RWPE2 (cell line): ENCODE data around the gene WIPI1.

Experiments
- ATAC-seq: fragments of 200-7000 bp; cut with Tn5 transposase; 3 replicates; pipeline ENCODE4 v1.9.1; 2021; ENCODE audit warnings: low read depth
- DNase-seq: peaks from one replicate; pipeline ENCODE4 v3.0.0-alpha.2; 2020; ENCODE audit warnings: low spot score
- H3K27ac ChIP-seq: fragments of 450-650 bp; 2 replicates; pipeline ENCODE4 v1.5.1; 2017; ENCODE audit warnings: mild to moderate bottlenecking; ENCODE audit not compliant: poor library complexity, severe bottlenecking
- H3K27me3 ChIP-seq: fragments of 250-450 bp; sonication (Bioruptor Pico); 2 replicates; pipeline ENCODE4 v1.5.1; 2021; ENCODE audit warnings: mild to moderate bottlenecking, moderate library complexity; ENCODE audit not compliant: insufficient read depth, poor library complexity, severe bottlenecking
- H3K36me3 ChIP-seq: fragments of 250-450 bp; sonication (Bioruptor Pico); 2 replicates; pipeline ENCODE4 v1.5.1; 2020; ENCODE audit warnings: low read depth, mild to moderate bottlenecking, moderate library complexity
- H3K4me1 ChIP-seq: fragments of 250-450 bp; sonication (Bioruptor Pico); 2 replicates; pipeline ENCODE4 v1.5.1; 2021; ENCODE audit warnings: mild to moderate bottlenecking, moderate library complexity; ENCODE audit not compliant: insufficient read depth, poor library complexity, severe bottlenecking
- H3K4me3 ChIP-seq: fragments of 250-450 bp; sonication (Bioruptor Pico); 2 replicates; pipeline ENCODE4 v1.5.1; 2021; ENCODE audit warnings: mild to moderate bottlenecking, moderate library complexity; ENCODE audit not compliant: severe bottlenecking
- H3K9me3 ChIP-seq: fragments of 250-450 bp; sonication (Bioruptor Pico); 2 replicates; pipeline ENCODE4 v1.5.1; 2021; ENCODE audit warnings: mild to moderate bottlenecking, moderate library complexity; ENCODE audit not compliant: severe bottlenecking
- CTCF ChIP-seq: fragments of 450-650 bp; IDR thresholded peaks from one replicate; pipeline ENCODE4 v1.5.1; 2017; ENCODE audit warnings: mild to moderate bottlenecking, moderate library complexity; ENCODE audit not compliant: poor library complexity, severe bottlenecking

Gene WIPI1

GRCh38 chr17:68427575-68427974 lies 29.7 kb downstream of the WIPI1 start:
- no peak for TF ChIP-seq CTCF
- Histone ChIP-seq H3K9me3 (no peaks in the 10 kb centered on the region), H3K4me1 (no peaks in the 10 kb centered on the region), H3K27ac (no peak overlapping the region), H3K36me3 (peaks cover 38% of the 10 kb centered on the region), H3K27me3 (no peaks in the 10 kb centered on the region), H3K4me3 (no peak overlapping the region)
- DNase-seq: no peak
- no peak for ATAC-seq

GRCh38 chr17:68425979-68426378 lies 31.3 kb downstream of the WIPI1 start:
- Histone ChIP-seq H3K27ac (no peak overlapping the region), H3K36me3 (peaks cover 30% of the 10 kb centered on the region), H3K4me1 (no peaks in the 10 kb centered on the region), H3K4me3 (no peak overlapping the region), H3K9me3 (no peaks in the 10 kb centered on the region), H3K27me3 (no peaks in the 10 kb centered on the region)
- DNase-seq (no peak), ATAC-seq (no peak)
- TF ChIP-seq CTCF: no peak

GRCh38 chr17:68424861-68425260 lies 32.4 kb downstream of the WIPI1 start:
- Histone ChIP-seq H3K4me1 (no peaks in the 10 kb centered on the region), H3K27me3 (no peaks in the 10 kb centered on the region), H3K4me3 (no peak overlapping the region), H3K9me3 (no peaks in the 10 kb centered on the region), H3K27ac (no peak overlapping the region), H3K36me3 (peaks cover 19% of the 10 kb centered on the region)
- 0 out of 3 replicates have a peak, but pooled peaks have one; percentile 27 for ATAC-seq
- DNase-seq: no peak
- TF ChIP-seq CTCF: no peak

GRCh38 chr17:68424203-68424602 lies 33.1 kb downstream of the WIPI1 start:
- H3K27ac ChIP-seq: no peak overlapping the region
- H3K36me3 ChIP-seq: peaks cover 13% of the 10 kb centered on the region
- no peaks in the 10 kb centered on the region for H3K27me3 ChIP-seq
- H3K4me3 ChIP-seq: no peak overlapping the region
- no peak for TF ChIP-seq CTCF
- DNase-seq (no peak), ATAC-seq (no peak)
- H3K4me1 ChIP-seq: no peaks in the 10 kb centered on the region
- no peaks in the 10 kb centered on the region for H3K9me3 ChIP-seq

GRCh38 chr17:68423251-68423650 lies 34.0 kb downstream of the WIPI1 start:
- DNase-seq (no peak), ATAC-seq (no peak)
- no peak overlapping the region for H3K27ac ChIP-seq
- no peak overlapping the region for H3K4me3 ChIP-seq
- H3K4me1 ChIP-seq: no peaks in the 10 kb centered on the region
- no peaks in the 10 kb centered on the region for H3K27me3 ChIP-seq
- no peak for TF ChIP-seq CTCF
- peaks cover 3% of the 10 kb centered on the region for H3K36me3 ChIP-seq
- no peaks in the 10 kb centered on the region for H3K9me3 ChIP-seq
